ENCODE data around the gene ZNF385B. TPM values are rescaled to one million over a fixed set of nuclear protein-coding genes. Genes with fewer than 3 reads are reported as not detected.
"Not testable (repeated sequence)": the region's sequence is repeated elsewhere in the genome, so short reads cannot be mapped to it uniquely, and the experiment has no call there.

The ZNF385B gene
- total RNA-seq, 1 experiment from 2014 or later: 2.3 TPM

DNA sequence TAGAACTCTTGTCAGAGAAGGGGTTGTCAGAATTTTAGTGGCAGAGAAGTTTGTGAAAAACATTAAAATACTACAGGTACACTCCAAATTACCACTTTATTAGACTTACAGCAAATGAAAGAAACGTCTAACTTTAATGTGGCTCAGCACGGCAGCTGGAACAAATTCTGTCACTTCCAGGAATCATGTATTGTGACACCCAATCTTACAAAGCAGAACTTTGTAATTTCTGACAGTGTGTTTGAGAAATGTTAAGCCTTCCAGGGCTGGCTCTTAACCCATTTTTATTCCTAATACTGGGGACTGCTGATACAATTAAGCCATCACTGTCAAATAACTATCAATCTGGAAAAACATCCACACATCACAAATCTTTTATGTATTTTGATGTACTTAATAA, 216.4 kb downstream of the ZNF385B start:
- no peak for DNase-seq (ENCODE audit: extremely low read depth, low read depth)

DNA sequence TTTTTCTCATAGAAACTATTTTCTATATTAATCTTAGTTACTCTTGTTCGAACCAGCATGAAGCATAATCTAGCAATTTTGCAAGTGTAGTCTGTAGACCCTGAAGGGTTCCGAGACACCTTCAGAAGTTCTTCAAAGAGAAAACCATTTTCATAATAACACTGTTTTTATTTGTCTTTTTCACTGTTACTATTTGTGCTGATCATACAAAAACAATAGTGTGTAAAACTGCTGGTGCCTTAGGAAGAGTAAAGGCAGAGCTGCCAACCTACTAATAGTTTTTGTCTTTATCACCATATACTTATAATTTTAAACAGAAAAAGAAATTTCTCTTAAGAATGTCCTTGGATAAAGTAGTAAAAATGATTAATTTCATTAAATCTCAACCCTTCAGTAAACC, 218.9 kb downstream of the ZNF385B start:
- DNase-seq (ENCODE audit: extremely low read depth, low read depth): no peak

GRCh38 chr2:179636995-179637394, 224.4 kb downstream of the ZNF385B start:
- no peak for DNase-seq (ENCODE audit: extremely low read depth, low read depth)

DNA sequence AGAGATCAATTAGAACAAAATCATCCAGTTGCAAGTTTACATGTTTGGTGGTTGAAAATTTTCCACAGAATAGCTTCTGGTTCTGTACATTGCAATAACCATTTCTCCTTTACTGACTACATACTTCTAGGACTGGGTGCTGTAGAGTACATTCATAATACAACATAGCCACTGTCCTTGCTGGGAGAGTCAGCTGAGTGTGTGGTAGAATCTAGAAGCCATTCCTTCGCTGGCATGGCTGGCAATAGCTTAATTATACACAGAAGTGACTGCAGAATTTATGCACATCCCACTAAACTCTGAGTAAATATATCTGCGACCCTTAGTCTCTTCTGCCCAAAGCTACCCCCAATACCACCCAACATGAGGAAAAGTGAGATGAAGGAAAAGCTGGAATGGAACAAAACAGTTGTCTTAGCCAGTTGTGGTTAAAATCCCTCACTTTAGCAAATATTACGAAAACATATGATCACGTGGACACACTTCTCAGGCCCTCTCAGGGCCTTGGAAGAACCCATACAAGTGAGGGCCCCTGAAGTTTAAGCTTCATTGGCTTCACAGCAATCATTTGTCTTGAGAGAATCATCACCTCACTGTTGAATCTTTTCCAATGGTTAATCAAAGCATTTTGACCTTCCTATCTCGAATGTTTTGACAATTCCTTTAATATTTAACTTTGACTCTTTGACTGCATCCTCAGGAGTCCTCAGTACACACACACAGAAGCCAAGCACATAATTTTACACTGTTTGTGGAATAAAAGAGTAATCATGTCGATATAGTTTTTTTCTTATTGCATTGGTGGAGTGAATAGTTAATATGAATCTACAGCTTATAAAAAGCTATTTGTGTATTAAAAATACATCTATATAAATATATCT, 225.1 kb downstream of the ZNF385B start:
- no peak for DNase-seq (ENCODE audit: extremely low read depth, low read depth)

GRCh38 chr2:179631769-179632385, 229.5 kb downstream of the ZNF385B start:
- not testable (repeated sequence) for DNase-seq (ENCODE audit: extremely low read depth, low read depth)

GRCh38 chr2:179629776-179630175, 231.6 kb downstream of the ZNF385B start:
- DNase-seq (ENCODE audit: extremely low read depth, low read depth): not testable (repeated sequence)

GRCh38 chr2:179626261-179626660, 235.2 kb downstream of the ZNF385B start:
- DNase-seq (ENCODE audit: extremely low read depth, low read depth): no peak

- DNase-seq (ENCODE audit: extremely low read depth, low read depth): no peak
These were observed 238.6 kb downstream of the ZNF385B start for GRCh38 chr2:179622635-179623300.

- no peak for DNase-seq (ENCODE audit: extremely low read depth, low read depth)
These were observed 239.3 kb downstream of the ZNF385B start for GRCh38 chr2:179622112-179622511.

- DNase-seq (ENCODE audit: extremely low read depth, low read depth): no peak
These were observed 241.4 kb downstream of the ZNF385B start for GRCh38 chr2:179619947-179620467.

GRCh38 chr2:179614121-179614520, 247.3 kb downstream of the ZNF385B start:
- no peak for DNase-seq (ENCODE audit: extremely low read depth, low read depth)

- no peak for DNase-seq (ENCODE audit: extremely low read depth, low read depth)
These were observed 247.7 kb downstream of the ZNF385B start for GRCh38 chr2:179613701-179614100.

- no peak for DNase-seq (ENCODE audit: extremely low read depth, low read depth)
These were observed 248.1 kb downstream of the ZNF385B start for GRCh38 chr2:179613299-179613651.

GRCh38 chr2:179612591-179613298, 248.7 kb downstream of the ZNF385B start:
- DNase-seq (ENCODE audit: extremely low read depth, low read depth): no peak

GRCh38 chr2:179612108-179612507, 249.3 kb downstream of the ZNF385B start:
- no peak for DNase-seq (ENCODE audit: extremely low read depth, low read depth)

DNA sequence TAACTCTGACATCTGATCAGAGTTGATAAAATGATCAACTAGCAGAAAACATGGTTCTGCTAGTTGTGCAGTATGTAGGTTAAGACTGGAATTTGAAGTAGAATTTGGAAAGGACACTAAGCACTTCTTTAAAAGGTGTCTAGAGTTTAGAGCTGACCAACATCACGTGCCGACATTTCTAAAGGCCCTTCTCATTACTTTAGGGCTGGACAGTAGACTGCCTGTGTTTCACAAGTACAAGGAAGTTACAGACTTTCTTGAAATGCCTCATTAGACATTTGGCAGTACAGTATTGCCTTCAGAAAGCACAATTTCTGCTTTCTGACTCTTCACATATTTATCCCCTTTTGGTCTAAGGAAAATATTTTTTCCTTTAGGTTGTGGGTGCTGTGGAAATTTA, 255.3 kb downstream of the ZNF385B start:
- DNase-seq (ENCODE audit: extremely low read depth, low read depth): no peak

GRCh38 chr2:179605341-179605740, 256.1 kb downstream of the ZNF385B start:
- DNase-seq (ENCODE audit: extremely low read depth, low read depth): no peak

DNA sequence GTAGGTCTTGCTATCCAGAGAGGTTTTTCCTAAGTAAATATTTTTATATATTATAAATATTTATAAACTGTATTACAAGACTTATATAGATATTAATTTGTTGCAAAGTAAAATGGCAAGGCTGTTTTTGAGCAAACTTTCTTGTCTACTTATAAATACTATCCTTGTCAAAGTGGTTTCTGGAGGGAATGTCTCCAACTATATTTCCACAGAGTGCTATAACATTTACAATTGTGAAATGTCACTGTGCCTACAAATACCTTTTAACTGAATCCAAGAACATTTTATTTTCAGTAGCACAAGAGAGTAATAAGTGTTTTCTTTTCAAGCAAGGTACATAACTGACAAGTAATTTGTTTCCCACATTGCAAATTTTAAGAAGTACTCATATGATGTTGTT, 256.8 kb downstream of the ZNF385B start:
- DNase-seq (ENCODE audit: extremely low read depth, low read depth): no peak

DNA sequence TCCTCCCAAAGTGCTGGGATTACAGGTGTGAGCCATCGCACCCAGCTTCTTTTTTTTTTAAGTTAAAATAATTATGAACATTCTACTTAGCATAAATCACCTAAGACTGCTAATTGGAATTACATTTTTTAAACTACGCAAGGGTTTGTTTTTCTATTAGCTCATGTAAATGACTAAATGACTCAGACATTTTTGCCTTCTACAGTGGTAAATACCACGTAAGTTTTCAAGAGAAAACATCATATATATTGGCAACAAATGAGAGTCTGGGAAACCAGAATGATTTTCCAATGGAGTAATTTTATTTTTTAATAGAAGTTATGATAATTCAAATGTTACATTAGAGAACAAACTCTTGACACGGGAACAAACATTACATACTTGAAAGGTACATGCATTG, 259.0 kb downstream of the ZNF385B start:
- no peak for DNase-seq (ENCODE audit: extremely low read depth, low read depth)

DNA sequence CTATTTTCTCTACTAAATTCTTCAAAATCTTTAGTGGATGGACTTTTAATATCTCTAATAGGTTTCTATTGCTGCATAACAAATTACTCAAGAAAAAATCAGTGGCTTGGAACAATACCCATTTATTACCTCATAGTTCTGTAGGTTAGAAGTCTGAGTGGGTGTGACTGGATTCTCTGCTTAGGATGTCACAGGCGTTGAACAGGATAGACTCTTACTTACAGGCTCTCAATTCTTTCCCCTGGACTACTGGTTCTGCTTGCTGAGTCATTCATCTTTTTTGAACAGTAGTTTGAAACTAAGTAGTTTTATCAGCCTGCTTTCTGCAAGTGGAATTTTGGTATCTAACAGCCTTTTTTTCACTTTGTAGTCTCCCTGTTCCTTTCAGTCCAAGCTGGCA, 265.4 kb downstream of the ZNF385B start:
- no peak for DNase-seq (ENCODE audit: extremely low read depth, low read depth)

DNA sequence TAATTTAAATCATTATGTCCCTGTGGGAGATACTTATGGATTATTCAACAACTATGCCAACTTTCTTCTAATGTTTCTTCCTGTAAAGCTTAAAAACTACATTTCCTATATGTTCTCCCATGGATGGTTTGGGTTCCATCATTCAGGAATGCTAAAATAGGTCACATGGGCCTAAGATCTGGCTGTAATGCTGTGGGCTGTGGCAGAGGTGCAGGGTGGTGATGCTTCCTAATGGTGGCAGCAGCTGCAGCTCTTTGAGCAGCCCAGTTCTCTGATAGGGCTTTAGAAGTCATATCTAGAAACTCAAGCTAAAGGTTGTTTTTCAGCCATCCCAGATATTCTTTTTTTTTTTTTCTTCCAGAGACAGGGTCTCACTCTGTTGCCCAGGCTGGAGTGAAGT, 266.1 kb downstream of the ZNF385B start:
- no peak for DNase-seq (ENCODE audit: extremely low read depth, low read depth)

All from NCI-H460 (cell line).